NOMO-1 treated with dmso at 0.1 percent for 144 hours (cell line): ENCODE results near the gene MOB1A.

Experiments used
- DNase-seq: peaks from one replicate; lab custom pipeline; 2025; ENCODE audit not compliant: unreplicated experiment; lab: John Stamatoyannopoulos, UW

The MOB1A gene

GRCh38 chr2:74109551-74109950, 69.1 kb downstream of the MOB1A start:
- no peak for DNase-seq

GRCh38 chr2:74107071-74107470, 71.6 kb downstream of the MOB1A start:
- DNase-seq, result no peak

GRCh38 chr2:74105413-74105812, 73.3 kb downstream of the MOB1A start:
- DNase-seq, result no peak

GRCh38 chr2:74104839-74105238, 73.8 kb downstream of the MOB1A start:
- DNase-seq, result no peak

GRCh38 chr2:74103763-74104162, 74.9 kb downstream of the MOB1A start:
- no peak for DNase-seq
